ENCODE results near the gene CLEC3B.
"Not testable (repeated sequence)": the region's sequence is repeated elsewhere in the genome, so short reads cannot be mapped to it uniquely, and the experiment has no call there.

CLEC3B gene

DNA sequence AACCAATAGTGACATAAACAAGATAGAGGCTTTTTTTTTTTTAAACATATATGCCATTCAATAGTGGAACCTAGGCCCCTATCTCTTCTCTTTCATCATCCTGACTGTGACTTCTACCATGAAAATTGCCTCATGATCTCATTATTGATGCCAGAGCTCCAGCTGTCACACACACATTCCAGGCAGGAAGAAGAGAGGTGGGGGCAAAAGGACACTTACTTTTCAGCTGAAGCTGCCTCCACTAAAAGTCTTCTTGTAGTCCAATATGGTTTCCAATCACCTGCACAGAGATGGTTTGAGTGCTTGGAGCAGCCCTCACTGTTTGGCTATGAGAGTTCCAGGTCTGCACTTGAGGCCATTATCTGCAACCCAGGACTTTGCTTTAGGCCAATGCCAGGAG, 45.0 kb downstream of the CLEC3B start:
- DNase-seq: no peak

- DNase-seq: no peak
Observed at GRCh38 chr3:45075821-45076625, 49.9 kb downstream of the CLEC3B start.

DNA sequence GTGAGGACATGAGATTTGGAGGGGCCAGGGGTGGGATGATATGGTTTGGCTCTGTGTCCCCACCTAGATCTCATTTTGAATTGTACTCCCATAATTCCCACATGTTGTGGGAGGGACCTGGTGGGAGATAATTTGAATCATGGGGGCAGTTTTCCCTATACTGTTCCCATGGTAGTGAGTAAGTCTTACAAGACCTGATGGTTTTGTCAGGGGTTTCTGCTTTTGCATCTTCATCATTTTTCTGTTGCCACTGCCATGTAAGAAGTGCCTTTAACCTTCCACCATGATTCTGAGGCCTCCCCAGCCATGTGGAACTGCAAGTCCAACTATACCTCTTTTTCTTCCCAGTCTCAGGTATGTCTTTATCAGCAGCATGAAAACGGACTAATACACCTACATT, 52.2 kb downstream of the CLEC3B start:
- not testable (repeated sequence) for DNase-seq

DNA sequence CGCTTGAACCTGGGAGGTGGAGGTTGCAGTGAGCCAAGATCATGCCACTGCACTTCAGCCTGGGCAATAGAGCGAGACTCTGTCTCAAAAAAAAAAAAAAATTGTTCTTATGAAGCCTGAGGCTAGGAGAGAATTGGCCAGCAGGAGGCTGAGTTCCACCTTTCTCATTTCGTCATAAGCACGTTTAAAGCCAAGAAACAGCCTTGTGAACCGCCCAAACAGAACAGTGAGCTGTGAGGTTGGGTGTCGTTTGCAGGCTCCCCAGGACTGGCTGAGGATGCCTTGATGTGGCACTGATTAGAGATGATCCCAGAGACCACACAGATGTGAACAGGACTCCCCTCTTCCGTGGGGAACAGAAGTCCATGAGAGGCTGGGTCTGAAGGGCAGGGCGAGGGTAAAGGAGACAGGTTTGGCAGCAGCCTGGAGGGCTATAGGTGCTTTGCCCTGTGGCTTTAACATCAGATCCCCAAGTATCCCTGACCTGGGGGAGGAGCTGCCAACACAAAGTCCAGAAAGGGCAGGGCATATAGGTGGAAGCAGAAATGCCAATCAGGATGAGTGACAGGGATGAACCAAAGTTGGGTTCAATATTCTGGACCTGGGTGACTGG, 52.9 kb downstream of the CLEC3B start:
- DNase-seq: no peak

- no peak for DNase-seq
Observed at GRCh38 chr3:45079715-45080114, 53.6 kb downstream of the CLEC3B start.

GRCh38 chr3:45080824-45081223, 54.7 kb downstream of the CLEC3B start:
- DNase-seq: no peak

- DNase-seq: no peak
Observed at GRCh38 chr3:45081506-45082141, 55.5 kb downstream of the CLEC3B start.

- no peak for DNase-seq
Observed at GRCh38 chr3:45082142-45082538, 56.0 kb downstream of the CLEC3B start.

GRCh38 chr3:45083023-45083422, 56.9 kb downstream of the CLEC3B start:
- no peak for DNase-seq

GRCh38 chr3:45084361-45084760, 58.3 kb downstream of the CLEC3B start:
- DNase-seq: no peak

GRCh38 chr3:45084820-45085816, 59.0 kb downstream of the CLEC3B start:
- peak; percentile 58 for DNase-seq

All from 8988T (cell line).